Loucy (cell line): ENCODE results near the gene ENKD1.

Source experiments
- EZH2phosphoT487 ChIP-seq: fragments of 200-600 bp; IDR thresholded peaks from 2 replicates; pipeline ENCODE4 v1.6.1; 2018; ENCODE audit warnings: antibody characterized with exemption, mild to moderate bottlenecking, moderate library complexity, borderline replicate concordance
- TF ChIP-seq, protein P1 (sequence below): fragments of 200-600 bp; sonication (generic); conservative IDR thresholded peaks from 2 replicates; pipeline ENCODE4 v1.5.1; 2014; ENCODE audit warnings: mild to moderate bottlenecking, antibody characterized with exemption, low read length

DNA sequence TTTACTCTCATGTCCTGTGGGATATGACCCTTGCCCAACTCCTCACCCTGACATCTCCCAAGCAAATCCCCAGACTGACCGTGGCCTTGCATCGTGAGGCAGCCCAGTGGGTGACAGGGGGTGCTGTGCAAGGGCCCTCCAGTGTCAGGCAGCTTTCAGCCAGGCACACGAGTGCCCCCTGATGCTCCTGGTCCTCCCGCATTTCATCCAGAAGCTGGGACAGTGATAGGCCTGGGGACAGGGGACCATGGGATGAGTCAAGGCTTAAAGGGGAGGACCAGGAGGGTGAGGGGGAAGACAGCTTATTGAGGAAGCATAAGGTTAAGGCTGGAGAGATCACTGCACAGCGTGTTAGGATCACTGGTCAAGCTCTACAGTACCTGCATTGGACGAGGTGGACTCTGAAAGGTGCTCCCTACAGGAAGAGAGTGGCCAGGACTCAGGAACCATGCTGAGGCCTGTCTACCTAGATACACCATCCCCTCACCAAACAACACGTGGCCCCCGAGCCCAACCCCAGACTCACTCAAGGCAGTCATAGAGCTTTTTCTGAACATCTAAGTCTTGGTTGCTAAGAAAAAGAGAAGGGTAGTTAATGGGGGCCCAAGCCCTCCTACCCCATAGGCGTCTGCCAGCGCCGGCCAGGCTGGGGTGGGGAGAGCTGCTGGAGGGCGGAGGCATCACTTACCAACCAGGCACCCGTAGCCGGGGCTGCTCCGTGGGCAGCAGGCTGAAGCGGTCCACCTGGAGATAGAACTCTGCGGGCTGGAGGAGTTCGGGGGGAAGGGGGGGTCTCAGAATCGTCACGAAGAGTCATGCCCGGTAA, 7.5 kb downstream of the ENKD1 start:
- TF ChIP-seq, protein P1, sequence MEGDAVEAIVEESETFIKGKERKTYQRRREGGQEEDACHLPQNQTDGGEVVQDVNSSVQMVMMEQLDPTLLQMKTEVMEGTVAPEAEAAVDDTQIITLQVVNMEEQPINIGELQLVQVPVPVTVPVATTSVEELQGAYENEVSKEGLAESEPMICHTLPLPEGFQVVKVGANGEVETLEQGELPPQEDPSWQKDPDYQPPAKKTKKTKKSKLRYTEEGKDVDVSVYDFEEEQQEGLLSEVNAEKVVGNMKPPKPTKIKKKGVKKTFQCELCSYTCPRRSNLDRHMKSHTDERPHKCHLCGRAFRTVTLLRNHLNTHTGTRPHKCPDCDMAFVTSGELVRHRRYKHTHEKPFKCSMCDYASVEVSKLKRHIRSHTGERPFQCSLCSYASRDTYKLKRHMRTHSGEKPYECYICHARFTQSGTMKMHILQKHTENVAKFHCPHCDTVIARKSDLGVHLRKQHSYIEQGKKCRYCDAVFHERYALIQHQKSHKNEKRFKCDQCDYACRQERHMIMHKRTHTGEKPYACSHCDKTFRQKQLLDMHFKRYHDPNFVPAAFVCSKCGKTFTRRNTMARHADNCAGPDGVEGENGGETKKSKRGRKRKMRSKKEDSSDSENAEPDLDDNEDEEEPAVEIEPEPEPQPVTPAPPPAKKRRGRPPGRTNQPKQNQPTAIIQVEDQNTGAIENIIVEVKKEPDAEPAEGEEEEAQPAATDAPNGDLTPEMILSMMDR: no peak
- no peak for TF ChIP-seq EZH2phosphoT487
